NCI-H187 treated with DMSO at 0.1 percent for 48 hours (cell line): ENCODE results near the gene LRIT3.
"Not testable (repeated sequence)": the region's sequence is repeated elsewhere in the genome, so short reads cannot be mapped to it uniquely, and the experiment has no call there.

Experiments used
- DNase-seq: peaks from one replicate; lab custom pipeline; 2025; lab: John Stamatoyannopoulos, UW

The LRIT3 gene

GRCh38 chr4:109848501-109848900 lies 594 bp downstream of the LRIT3 start:
- no peak for DNase-seq

DNA sequence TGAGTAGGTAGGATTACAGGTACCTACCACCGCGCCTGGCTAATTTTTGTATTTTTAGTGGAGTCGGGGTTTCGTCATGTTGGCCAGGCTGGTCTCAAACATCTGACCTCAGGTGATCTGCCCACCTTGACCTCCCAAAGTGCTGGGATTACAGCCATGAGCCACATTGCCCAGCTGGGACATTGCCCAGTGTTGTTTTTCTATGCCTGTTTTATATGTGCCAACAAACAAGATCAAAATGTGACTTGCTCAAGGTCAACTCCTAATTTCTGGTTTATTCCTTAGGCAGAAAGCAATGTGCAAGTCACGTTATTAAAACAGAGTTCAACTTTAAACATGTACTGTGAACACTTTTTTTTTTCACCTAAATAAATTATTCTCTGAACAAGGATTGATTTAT lies 2.7 kb downstream of the LRIT3 start:
- DNase-seq = no peak

GRCh38 chr4:109859426-109860300 lies 11.8 kb downstream of the LRIT3 start:
- not testable (repeated sequence) for DNase-seq

- DNase-seq = no peak
Measured at GRCh38 chr4:109861271-109861670, 13.4 kb downstream of the LRIT3 start.

- no peak for DNase-seq
Measured at GRCh38 chr4:109861916-109862511, 14.1 kb downstream of the LRIT3 start.

GRCh38 chr4:109864134-109864533 lies 16.2 kb downstream of the LRIT3 start:
- no peak for DNase-seq

DNA sequence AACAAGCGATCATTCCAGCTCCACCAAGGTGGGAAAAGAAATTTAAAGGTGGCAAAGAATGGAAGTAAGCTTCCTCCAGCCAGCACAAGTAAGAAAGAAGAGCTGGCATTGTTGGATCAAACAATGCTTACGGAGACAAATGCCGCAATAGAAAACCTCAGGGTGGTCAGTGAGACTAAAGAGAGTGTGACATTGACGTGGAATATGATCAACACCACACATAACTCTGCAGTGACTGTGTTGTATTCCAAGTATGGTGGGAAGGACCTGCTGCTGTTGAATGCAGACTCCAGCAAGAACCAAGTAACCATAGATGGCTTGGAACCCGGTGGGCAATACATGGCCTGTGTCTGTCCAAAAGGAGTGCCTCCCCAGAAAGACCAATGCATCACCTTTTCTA lies 22.2 kb downstream of the LRIT3 start:
- DNase-seq = no peak

- no peak for DNase-seq
Measured at GRCh38 chr4:109872065-109872464, 24.2 kb downstream of the LRIT3 start.

- no peak for DNase-seq
Measured at GRCh38 chr4:109872950-109873656, 25.2 kb downstream of the LRIT3 start.

DNA sequence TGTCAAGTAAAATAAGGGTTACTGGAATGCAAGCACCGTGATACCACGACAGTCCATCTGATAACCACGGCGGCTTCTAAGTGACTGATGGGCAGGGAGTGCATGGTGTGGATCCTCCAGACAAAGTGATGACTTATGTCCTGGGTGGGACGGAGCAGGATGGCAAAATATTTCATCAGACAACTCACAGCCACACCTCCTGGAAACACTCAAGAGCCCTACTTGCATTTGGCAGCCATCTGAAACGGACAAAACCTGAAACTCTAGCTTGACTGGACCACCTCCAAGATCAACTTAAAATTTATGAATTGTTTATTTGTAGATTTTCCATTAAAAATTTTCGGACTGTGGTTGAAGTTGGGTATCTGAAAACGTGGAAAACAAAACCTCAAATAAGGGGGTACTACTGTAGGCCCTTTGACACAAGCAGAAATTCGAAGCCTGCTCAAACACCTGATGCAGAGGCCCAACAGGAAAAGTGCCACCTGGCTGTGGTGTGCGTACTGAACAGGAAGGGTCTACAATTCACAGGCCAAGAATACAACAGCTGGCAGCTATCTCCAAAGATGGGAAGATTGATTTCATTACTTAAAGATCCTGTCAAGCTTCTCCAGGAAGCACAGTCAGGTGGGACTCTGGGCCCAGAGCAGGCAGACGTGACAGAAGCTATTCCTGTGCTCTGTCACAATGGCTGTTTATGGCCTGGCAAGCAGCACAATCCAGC lies 26.0 kb downstream of the LRIT3 start:
- DNase-seq = no peak

DNA sequence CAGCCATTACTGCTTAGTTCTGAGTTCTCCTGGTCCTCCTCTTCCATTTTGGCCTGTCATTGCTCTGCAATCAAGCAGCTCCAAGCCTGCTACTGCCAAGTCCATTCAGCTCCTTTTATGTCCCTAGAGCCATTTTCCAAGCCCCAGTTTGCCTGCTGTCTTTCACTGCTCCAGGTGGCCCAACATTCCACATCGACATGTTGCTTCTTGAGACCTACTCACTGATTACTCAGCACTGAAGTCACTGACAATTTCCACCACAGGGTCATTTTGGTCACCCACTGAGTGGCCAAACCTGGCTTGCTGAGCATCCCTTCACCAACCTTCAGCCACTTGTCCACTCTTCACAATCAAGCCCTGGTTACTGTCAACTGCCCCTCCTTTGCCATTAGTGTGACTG lies 27.2 kb downstream of the LRIT3 start:
- no peak for DNase-seq

DNA sequence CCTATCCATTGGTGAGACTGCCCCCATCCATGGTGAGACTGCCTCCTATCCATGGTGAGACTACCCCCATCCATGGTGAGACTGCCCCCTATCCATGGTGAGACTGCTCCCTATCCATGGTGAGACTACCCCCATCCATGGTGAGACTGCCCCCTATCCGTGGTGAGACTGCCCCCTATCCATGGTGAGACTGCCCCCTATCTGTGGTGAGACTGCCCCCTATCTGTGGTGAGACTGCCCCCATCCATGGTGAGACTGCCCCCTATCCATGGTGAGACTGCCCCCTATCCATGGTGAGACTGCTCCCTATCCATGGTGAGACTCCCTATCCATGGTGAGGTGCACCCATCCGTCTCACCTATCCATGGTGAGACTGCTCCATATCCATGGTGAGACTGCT lies 27.6 kb downstream of the LRIT3 start:
- DNase-seq = not testable (repeated sequence)

GRCh38 chr4:109876634-109877265 lies 28.8 kb downstream of the LRIT3 start:
- DNase-seq = no peak

DNA sequence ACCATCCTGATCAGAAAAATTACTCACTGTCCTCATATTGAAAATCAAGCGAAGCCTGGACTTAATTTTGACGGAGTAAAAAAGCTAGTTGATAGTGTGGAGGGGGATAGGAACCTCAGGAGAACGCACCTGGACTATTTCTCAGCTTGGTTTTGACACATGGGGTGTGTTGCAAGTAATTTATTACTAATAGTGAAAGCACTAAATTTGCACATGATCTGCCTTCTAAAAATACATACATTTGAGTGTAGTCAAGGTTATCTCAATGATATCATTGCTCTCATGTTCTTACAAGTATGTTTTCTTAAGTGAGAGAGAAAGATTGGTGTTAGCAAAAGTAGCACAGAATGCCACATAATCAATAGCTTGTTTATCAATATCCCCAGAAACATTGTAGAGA lies 29.5 kb downstream of the LRIT3 start:
- DNase-seq = no peak

- no peak for DNase-seq
Measured at GRCh38 chr4:109878355-109878754, 30.4 kb downstream of the LRIT3 start.

DNA sequence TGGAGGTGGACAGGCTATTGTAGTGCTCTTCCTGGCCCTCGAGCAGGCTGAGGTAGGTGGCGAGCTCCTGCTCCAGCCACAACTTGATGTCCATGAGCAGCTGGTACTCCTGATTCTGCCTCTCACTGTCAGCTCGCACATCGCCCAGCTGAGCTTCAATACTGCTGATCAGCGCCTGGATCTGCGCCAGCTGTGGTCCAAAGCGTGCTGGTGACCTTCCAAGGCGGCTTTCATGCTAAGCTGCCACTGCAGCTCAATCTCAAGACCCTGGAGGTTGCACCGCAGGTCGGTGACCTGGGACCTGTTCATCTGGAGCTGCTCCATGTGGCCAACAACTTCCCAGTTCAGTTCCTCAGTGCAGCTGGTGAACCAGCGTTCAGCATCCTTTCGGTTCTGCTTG lies 31.2 kb downstream of the LRIT3 start:
- DNase-seq = no peak

GRCh38 chr4:109879636-109880314 lies 31.9 kb downstream of the LRIT3 start:
- DNase-seq = no peak

- no peak for DNase-seq
Measured at GRCh38 chr4:109886303-109886702, 38.4 kb downstream of the LRIT3 start.

GRCh38 chr4:109887071-109887470 lies 39.2 kb downstream of the LRIT3 start:
- DNase-seq = no peak

DNA sequence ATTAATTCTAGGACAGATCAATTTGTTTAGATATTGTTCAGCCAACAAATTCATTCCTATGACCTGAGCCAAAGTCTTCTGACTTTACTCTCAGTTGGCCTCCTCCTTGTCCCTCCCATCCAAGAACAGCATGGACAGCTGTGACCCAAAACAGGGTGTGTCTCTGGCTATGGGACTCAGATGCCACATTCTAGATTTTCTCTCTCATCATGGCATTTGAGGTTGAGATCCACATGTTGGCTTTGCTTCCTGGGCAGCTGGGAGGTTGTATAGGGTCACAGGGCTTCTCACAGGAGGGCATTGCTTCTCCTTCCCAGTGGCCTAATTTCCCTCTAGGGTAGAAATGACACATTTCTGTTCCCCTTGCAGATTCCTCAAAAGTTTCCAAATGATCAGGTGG lies 42.2 kb downstream of the LRIT3 start:
- no peak for DNase-seq

- DNase-seq = no peak
Measured at GRCh38 chr4:109902559-109903251, 54.8 kb downstream of the LRIT3 start.
